ENCODE data around the gene TEX11.

Gene TEX11

DNA sequence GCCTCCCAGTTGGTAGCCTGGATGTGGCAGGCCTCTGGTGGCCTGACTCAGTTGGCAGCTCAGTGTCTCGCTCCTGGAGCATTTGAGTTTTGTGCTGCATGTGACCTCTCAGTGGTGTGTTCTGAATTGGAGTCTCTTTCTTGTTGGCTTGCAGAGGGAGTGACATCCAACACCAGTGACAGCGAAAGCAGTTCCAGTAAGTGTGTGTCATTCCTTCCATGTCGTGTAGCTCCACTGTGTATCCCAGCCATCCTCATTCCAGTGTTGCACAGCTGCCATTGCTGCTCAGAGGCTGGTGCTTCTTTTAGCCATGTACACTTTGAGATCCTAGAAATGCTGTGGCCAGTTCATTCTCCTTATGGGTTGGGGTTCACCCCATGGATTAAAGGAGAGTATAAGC lies 411.5 kb downstream of the TEX11 start:
- no peak for DNase-seq (ENCODE audit: low read depth in 2 of 2)

DNA sequence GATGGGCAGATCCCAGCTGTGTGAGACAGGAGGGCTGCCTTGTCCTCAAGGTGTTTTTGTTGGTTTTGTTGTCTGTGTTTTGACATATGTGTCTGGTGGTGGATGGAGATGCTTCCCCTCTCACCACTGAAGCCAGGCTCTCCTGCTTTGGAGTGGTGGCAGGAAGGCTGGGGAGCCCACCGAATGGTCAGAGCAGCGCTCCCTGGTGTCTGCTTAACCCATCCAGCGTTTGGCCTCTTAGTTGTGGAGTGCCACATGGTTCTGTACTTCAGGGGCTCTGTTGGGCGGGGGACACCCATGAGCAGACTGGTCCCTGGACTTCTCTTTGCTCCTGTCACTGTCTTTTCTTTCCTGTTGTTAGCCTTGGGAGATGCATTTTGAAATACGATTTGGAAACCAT lies 412.0 kb downstream of the TEX11 start:
- DNase-seq (ENCODE audit: low read depth in 2 of 2): no peak

DNA sequence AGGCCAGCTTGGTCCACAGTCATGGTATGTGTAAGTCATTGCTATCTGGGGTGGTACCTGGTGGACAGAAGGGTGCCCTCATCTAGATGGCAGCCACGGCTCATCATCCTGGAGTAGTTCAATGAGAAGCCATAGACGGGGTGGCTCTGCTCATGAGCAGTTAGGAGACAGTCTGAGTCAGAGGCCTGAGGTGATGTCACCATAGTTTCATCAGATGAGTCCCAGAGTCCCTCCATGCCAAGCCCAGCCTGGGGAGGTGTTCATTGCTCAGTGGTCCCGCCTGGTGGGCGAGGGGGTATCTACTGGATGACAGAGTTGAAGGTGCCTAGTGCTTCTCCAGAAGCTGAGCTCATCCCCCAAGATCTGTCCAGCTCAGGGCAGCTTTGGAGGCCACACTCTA lies 414.1 kb downstream of the TEX11 start:
- peak in 1 of 2 donors; percentile 16 for DNase-seq (ENCODE audit: low read depth in 2 of 2)

DNA sequence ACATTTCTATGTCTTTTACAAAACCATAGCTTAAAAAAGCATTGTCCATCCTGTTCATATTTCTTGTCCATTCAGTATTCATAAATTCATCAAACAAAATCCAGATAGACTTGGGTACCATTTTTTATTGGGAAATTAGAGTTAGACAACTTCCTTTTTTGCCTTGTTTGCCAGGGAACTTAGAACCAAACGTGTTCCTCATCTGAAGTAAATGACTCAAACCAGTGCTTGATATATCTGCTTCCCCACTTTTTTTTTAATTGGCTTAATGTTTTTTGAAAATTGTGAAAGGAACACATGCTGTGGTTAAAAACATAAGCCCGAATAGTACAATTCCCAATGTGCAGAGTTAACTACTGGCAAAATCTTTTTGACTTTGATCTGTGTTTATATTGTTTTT lies 419.7 kb downstream of the TEX11 start:
- no peak for DNase-seq (ENCODE audit: low read depth in 2 of 2)

DNA sequence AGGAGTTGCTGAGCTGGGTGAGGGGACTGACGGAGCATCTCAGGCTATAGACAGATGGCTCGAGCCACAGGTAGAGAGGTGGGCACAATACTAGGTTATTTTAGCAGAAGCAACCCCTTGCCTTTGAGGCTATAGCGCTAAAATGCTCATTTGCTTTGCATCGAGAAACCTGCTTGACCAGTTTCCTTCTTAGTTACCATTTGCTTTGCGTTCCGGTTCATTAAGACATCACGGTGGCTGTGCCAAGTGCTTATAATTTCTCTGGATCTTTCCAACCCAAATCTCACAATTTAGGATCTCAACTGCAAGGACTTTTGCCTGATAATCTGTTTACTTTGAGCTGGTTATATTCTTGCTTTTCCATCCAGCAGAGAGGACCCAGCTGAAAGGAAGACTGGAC lies 423.0 kb downstream of the TEX11 start:
- no peak for DNase-seq (ENCODE audit: low read depth in 2 of 2)

DNA sequence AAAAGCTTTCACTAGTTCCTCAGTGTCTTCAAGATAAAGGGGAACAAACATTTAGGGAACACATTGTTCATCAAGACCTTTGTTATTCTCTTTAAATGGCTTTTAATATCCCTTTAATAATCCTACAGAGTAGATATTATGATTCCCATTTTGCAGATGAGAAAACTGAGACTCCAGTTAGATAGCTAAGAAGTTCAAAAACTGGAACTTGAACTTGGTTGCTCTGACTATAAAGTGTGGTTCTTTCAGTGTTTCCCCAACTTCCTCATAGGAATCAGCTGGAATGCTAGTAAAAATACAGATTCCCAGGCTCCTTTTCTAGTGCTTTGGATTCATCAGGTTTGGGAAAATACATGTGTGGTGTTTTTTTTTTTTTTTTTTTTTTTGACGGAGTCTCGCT lies 426.2 kb downstream of the TEX11 start:
- DNase-seq (ENCODE audit: low read depth in 2 of 2): no peak

DNA sequence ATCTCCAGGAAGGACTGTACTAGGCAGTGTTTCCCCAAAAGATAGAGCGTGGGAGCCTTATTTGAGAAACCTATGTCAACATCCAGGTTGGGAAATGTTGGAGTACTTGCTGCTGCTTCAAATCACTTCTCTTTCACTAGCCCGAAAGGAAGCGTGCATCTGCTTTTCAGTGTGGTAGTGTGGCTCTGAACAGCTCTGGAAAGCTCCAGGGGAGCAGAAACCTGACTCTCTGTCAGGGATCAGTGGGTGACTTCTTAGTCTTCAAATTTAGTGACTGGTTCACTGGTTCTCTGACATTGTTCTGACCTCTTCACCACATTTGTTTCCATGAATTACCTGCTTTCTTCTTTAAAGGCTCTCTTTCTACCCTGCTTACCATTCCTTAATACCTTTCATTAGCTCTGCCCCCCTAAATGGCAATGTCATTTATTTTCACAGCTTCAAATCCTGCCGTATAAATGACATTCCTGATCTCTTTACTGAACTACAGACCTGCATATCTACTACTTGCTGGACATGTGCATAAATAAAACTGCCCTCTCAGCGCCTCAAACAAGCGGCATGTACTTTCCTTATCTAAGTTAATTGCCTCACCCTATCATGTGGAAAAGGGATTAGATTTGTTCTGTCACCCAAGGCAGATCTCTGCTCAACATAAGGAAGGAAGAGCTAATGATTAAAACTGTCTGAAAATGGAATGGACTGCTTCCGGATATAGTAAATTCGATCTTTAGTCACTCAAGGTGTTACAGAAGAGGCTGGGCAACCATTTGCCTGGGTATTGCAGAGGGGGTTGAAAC lies 426.8 kb downstream of the TEX11 start:
- no peak for DNase-seq (ENCODE audit: low read depth in 2 of 2)

DNA sequence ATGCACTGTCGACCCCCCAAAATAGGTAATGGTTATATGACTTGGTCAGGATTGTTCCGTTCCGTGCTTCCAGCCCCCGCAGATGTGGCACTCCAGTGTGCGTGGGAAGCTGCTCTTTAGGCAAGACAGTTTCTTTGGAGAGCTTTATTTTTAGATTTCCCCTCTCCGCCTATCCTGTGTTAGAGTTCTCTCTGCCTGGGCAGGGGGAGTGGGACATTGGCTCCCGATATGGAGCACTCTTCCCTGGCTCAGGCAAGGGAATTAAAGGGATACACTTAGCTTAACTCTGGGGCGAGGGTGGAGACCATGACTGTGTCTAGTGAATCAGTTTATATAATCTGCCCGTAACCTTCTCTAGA lies 427.9 kb downstream of the TEX11 start:
- no peak for DNase-seq (ENCODE audit: low read depth in 2 of 2)

DNA sequence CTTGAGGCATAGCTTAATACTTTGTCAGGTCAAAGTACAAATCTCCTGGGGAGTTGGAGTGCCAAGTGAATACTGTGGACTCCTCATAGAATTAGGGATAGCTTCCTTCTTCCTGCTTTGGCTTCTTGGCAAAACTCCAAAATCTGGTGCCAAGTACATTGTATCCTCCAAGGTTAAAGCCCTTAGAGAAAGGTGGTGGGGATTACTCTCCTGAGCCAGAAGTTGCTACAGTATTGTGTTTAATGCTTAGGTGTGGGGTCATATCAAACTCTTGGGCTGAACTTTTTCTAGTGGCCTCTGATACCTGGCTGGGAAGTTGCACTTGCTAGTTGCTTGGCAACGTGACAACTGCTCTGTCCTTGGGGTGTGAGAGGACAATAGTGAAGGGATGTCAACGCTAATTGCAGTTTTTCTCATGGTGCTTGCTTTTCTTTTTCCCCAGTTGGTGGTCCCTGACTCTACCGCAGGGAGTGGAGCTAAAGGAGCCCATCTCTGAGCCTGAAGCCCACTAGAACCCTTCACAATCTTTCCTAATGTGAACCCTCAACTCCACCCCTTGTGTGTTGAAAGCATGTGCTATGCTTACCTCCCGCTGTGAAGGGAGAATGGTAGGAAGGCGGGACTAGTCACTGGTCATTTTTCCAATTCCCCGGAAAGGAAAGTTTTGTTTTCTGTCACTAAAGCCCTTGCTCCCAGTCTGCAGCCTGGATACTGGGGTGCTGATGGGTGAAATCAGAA lies 428.4 kb downstream of the TEX11 start:
- DNase-seq (ENCODE audit: low read depth in 2 of 2): no peak

DNA sequence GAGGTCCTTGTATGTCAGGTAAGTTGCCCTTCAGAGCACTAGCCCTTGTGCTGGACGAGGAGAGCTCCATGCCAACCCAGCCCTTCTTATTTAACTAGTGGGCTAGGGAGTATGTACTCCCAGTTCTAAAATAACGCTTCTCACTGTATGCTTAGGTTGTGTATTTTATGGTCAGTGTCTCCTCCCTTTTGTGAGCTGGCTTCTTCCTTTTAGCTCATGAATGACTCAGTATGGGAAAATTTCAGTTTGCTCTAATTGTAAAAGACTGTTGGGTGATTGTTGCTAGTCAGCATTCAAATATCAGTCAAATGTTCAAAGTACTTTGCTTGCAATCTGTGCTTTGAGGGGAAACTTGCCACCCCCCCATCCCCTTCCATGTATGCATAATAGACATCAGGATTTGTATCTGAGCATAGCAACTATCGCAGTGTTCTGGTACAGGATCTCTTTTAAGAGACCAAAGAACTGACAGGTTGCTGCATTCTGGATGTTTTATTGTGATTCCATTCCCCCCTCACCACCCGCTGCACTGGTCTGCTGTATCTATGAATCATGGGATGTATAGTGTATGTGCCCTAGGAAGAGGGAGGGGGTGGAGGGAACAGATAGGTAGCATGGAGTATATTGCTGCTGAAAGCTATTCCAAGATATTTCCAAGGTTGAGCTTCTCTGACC lies 429.1 kb downstream of the TEX11 start:
- DNase-seq (ENCODE audit: low read depth in 2 of 2): no peak
